HG03280 (cell line): ENCODE data around the gene SOHLH1.

Experiments
- ATAC-seq: cut with Tn5 transposase; IDR thresholded peaks from one replicate; pipeline ENCODE4 v1.9.1; 2021; ENCODE audit warnings: mild to moderate bottlenecking, moderate library complexity; ENCODE audit not compliant: unreplicated experiment

The SOHLH1 gene

DNA sequence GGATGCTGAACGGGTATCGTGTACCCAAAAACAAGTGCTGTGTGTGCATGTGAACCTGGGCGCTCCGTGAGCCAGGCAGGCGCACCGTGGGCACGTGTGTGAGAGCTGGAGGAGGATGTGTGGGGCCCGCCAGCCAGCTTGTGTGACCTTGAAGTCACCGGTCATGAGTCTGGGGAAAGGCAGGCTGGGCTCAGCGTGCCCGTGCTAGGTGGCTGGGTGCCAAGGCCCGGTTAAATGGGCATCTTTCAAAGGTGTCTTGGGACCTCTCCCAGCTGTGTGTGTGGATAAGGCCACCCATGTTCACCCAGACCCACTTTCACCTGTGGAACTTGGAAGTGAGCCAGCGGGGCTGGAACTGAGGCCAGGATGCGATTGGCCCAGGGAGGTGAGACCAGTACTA is 6.1 kb upstream of the SOHLH1 start:
- no peak for ATAC-seq

DNA sequence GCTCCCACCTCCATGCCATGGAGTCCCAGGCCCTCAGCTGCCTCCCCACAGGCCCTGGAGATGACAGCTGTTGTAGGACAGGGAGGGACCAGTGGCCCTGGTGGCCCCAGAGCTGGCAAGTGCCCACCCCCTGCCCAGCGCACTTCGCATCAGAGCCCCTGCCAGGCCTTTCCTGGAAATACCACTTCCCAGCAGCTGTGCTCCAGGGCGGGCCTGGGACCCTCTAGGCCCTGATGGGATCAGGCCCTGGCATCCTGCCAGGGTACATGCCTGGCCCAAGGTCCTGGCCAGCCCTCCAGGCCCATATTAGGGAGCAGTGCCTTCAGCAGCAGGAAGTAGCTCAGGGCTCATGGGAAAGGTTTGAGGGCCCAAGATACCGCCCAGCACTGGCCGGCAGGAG is 5.2 kb upstream of the SOHLH1 start:
- no peak for ATAC-seq

DNA sequence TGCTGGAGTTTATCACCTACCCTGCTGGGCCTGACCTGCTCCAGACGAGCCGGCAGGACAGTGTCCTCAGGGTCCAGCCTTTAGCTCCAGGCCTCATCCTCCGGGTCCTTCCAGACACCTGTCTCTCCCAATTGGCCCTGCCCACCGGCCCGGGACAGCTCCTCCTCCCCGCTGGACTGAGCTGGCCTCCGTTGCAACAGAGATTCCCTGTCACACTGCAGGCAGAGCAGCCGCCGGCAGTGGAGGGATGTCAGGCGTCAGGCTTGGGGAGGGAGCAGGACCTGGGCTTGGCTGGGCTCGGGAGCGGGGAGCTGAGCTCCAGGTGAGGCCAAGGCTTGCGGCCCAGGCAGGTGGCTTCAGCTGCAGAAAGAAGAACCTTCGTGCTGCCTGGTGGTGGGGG is 4.4 kb upstream of the SOHLH1 start:
- ATAC-seq: no peak

DNA sequence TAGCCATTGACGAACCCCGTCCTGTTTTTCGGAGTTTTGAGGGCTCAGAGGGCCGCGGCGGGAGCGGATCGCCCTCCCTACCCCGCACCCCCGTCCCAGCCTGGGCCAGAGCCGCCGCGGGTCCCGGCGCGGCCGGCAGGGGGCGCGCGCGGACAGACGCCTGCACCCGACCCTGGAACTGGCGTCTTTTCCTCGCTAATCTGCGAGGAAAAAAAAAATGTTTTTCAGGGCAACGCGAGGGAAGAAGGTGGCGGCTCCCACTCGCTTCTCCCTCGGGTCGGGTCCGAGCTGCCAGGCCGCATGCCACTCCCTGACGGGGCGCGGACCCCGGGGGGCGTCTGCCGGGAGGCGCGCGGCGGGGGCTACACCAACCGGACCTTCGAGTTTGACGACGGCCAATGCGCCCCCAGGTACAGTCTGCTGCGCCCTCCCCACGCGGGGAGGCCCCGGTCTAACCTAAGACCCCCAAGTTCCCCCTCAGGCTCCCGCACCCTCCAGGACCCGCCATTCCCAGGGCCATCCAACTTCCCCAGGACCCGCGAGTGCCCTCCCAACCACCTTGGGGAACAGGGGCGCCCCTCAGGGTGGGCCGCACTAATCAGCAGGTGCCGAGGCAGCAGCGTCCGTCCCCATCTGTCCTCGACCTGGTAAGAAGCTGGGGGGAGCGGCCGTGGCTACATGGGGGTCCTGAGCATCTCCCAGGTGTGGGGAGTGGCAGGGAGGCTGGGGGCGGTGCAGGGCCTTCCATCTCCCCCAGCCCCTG is 2.9 kb upstream of the SOHLH1 start, which contains the start of gene KCNT1:
Gene KCNT1 (plus strand): TSS at position 227 of the 763 bp plus-strand sequence. CDS start 74 bp downstream, at position 301.
- no peak for ATAC-seq

DNA sequence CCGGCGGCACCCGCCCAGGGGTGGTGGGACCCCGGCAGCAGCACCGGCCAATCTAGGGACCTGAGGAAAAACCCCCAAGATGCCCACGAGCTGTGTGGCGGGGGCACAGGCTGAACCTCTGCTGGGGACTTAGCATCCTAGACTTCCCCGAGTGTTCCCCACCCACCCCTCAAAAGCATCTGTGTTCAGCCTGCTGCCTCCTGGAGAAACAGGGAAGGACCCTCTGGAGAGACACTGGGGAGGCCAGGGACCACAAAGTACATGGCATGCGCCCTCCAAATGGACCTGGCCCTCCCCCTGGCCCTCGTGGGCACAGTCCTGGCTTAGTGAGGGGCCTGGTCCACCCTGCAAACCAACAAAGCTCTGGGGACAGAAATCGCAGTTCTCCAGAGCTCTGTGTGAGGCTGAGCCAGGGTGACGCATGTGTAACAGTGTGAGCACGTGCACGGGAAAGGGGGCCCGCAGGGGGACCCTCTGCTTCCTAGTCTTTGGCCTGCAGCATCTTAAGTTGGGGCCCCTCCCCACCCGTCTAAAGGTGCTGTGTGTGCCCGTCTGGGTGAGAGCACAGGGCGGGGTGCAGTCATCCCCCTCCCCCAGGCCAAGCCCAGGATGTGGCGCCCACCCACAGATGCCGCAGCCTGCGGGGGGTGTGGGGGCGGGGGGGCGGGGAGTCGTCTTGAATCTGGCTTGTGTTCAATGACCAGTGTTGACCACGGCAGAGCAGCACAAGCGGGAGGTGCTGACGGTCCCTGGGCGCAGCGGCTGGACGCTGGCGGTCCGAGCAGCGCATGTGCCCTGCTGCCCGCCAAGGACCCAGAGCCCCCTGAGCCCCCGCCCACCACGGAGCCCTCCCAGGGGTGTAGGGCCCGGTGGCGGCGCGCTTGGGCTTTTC is 2.0 kb upstream of the SOHLH1 start:
- no peak for ATAC-seq

DNA sequence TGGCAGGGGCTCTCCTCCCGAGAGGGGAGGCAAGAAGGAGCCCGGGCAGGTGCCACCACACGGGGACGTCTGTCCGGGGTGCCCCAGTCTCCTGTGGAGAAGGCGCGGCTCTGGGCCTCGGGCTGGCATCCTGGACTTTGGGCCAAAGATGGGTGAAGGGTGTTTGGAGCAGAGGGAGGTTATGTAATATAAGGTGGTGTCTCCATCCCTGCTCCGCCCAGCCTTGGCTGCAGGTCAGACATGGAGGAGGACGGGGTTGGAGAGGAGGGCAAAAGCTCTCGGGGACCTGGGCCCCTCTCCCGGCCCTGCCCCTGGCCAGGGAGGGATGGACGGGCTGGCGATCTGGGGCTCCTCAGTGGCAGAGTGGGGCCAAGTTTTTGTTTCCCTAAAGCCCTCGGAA is 1.2 kb upstream of the SOHLH1 start:
- no peak for ATAC-seq

DNA sequence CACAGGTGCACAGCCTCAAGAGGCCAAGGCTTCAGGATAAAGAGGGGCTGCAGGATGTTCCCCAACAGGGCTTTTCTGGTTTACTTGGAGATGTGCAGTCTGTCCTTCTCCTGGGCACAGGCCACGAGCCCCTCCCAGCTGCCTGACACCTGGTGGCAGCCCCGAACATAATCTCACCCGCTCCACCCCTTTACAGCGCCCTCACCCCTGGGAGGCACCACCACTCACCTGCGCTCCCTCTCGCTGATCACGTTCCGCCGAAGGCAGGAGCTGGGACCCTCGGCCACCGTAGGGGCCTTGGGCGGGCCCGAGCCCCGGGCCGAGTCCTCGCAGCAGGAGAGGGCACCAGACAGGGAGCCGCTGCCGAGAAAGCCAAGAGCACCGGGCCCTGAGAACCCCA is 514 bp downstream of the SOHLH1 start:
- no peak for ATAC-seq

DNA sequence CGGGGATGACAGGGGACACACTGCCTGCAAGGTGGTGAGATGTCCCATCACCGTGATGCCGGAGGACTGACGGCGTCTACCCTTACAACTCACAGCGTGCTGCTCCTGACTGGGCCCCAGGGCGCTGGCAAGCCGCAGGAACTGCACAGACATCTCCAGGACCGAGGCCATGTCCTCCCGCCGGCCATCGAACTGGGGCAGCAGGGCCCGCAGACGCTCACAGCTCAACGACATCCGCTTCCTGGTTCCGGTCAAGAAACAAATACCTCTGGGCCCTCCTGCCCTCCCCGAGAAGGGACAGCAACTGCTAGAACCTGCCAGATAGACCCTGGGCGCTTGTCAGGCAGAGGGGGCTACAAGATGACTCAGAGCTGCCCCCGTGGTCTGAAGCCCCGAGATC is 1.0 kb downstream of the SOHLH1 start:
- no peak for ATAC-seq

DNA sequence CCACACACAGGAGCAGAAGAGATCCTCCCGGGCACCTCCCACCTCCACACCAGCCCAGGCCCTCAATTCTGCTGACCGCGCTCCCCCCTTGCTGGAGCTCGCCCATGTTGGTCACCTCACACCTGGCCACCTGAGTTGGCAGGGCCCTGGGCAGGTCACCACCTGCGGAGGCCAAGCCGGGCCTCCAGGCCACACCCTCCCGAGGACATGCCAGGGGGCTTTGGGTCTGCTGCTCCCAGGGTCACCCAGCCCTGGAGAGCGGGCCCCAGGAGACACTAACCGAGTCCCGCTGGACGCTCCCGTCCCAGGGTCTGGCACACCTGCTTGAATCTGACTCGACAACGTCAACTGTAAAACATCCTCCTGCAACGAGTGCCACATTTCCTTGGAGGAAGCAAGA is 2.1 kb downstream of the SOHLH1 start:
- ATAC-seq: no peak

DNA sequence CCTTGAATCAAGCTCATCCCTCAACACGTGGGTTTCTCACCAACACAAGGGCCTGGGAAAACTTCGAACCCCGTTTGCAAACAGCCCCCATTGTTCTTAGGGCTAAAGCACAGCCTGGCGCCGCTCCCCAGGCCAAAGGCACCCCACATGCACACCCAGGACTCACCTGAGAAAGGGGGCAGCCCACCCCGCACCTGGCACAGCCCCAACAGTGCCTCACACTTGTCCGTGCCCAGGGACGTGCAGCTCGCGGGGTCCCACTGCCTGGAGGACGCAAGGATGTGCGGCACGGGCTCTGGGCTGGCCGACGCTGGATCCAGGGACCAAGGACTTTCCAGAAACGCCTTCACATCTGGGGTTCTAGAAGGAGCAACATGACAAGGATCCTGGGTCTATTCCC is 2.8 kb downstream of the SOHLH1 start:
- ATAC-seq: no peak

DNA sequence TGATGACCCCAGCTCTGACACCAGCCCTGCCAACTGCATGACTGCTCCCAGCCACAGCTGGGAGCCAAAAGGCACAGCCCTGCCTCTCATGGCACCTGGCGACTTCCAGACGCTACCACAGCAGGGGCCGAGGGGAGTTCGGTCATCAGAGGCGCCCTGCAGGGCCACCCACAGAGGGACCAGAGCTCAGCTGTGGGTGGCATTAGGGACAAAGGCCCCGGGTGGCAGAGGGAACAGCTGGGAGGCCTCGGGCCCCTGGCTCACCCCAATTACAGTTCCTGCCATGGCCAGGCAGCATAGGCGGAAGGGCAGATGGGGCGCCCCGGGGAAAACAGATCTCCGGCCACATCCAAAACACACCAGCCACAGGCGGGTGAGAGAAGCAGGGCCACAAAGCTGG is 3.6 kb downstream of the SOHLH1 start:
- no peak for ATAC-seq

DNA sequence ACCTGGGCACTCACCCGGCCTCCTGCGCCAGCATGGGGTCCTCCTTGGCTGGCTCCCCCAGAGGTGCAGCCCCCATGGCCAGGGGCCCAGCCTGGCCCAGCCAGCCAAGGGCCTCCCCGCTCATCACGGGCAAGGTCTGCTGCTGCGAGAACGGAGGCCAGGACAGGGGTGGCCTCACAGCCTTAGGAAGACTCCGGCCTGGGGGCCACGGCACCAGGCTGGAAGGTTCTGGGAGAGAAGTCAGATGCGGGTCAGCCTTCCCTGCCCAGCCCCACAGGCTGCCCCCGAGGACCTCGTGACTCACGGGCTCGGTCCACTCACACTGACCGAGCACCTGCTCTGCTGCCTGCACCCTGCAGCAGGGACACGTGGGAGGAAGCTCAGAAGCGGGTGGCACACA is 4.2 kb downstream of the SOHLH1 start:
- ATAC-seq: no peak

DNA sequence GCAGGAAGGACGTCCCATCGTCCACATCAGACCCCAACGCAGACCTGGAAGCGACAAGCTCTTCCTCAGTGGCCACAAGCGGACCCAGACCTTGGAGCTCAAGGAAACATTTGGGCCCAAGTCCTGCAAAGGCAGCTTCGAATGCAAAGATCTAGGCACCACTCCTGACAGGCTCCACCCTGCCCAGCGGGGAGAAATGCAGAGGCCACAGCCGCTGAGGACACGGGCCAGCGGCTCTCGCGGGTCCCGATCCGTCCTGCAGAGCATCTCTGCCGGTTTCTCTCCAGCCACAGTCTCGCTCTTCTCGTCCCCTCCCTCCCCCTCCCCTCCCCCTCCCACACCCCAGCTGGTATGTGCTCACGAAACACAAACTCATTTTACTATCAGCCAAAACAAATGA is 4.9 kb downstream of the SOHLH1 start:
- ATAC-seq: no peak

DNA sequence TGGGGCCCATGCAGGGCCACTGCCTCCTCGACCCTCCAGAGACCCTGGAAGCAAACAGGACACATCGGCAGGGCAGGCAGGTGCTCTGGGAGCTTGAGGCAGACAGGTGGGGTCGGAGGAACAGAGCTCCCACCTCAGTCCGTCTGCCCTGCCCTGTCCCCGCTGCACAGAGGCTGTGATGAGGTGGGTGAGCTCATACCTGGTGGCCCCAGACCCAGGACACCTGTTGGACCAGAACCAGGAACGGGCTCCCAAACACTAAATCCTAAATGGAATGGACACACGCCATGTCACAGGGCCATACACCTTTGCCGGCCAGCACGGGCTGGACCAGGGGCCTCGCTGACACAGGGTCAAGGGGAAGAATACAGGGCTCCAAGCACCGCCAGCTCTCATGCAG is 5.5 kb downstream of the SOHLH1 start:
- no peak for ATAC-seq

DNA sequence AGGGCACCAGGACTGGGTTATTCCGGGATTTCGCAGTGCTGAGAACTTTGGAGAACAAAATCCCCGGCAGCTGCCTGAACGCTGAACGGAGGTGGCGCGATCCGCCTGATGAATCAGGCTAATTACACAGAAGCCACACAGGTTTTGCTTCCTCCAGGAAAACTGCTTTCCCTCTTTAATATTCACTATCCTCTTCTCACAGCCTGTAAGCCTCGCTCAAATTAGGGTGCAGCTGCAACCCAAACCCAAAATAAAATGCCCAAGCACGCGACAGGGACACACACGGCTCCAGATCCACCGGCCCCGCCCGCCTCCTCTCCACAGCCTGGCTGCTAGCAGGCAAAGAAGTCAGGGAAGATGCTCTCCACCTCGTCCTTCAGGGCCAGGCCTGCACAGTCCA is 6.0 kb downstream of the SOHLH1 start:
- no peak for ATAC-seq

DNA sequence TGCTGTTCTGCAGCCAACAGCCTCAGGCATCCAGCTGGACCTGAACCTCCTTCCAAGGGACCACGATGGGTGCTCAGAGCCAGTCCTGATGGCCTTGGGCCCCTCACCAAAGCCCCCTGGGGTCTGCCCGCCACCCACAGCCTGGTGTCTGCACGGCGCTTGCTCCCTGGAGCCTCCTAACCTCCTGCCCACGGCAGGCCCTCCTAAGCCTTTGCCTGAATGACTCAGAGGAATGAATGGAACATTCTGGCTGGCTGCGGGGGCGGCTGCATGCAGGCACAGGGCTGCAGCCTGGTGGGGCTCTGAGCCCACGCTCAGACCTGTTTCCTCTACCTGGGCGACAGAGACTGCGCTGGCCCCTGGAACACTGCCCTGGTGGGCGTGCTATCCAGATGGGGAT is 6.9 kb downstream of the SOHLH1 start:
- no peak for ATAC-seq

DNA sequence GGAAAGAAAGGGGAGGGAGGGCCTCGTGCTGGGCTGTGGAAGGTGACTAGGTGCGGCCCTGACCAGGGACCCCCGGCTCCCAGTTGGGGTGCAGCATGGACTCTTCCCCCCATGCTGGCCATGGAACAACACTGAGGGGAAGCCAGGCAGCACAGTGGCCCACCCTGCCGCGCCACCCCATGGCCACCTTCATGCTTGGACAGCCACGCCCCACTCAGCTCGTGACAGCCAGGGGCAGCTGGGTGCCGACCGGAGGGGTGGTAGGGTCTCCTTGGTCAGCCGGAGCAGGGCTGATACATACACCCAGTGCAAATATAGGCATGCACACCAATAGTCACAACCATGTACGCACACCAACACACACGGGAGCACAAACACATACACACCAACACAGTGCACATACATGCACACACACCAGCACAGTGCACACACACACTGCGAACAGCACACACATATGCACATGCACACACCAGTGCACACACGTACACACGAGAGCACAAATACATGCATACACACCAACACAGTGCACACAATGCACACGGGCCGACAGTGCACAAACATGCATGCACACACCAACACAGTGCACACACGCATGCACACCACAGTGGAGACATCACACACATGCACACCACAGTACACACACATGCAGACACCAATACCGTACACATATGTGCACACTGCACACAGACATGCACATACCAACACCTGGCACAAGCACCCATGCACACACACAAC is 8.3 kb downstream of the SOHLH1 start:
- ATAC-seq: no peak

DNA sequence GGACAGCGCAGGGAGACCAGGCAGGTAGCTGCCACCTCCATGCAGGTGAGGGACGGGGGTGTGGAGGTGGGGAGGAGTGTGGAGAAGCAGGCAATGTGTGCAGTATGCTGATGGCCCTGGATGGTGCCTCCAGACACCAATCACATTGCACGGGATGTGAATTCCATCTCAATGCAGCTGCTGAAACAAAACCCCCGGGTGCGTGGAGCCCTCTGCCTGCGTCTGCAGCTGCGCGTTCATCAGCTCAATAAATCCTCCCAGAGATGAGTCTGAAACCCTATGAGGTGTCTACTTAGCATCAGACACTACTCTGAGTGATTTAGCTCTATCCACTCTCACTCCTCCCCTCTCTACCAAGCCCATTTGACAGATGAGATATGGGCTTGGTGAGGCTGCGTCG is 10.3 kb downstream of the SOHLH1 start:
- ATAC-seq: no peak

DNA sequence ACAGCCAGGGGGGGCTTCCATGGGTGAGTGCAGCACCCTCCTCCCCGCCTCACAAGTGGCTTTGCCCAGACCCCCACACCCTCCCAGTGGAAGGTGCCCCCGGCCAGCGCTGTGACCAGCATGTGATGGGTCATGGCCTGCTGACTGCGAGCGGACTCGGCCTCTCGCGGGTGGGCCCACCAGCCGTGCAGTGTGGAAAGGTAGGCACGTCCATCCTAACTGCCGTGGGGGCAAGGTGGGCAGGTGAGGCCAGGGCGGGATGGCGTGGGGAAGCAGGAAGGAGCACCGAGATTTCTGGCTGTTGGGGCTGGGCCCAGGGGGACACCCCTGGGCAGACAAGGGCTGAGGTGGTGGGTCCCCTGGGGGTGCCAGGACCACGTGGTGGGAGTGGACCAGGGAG is 12.1 kb downstream of the SOHLH1 start:
- no peak for ATAC-seq

DNA sequence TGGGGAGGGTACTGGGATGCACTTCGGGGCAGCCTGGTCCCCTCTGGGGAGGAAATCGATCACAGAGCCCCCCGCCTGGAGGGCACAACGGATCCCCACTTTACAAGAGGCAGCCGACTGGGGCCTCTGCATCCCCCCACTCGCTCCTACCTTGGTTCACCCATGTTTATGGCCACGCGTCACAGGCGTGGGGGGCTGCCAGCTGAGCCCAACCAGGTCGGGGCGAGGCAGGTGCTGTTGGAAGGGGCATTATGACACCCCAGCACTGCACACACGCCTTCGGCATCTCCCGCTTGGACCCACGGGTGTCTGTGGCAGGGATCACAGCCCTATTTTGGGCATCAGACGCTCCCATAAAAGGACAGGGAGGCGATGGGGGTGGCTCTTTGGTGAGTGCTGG is 14.6 kb downstream of the SOHLH1 start:
- ATAC-seq: no peak

DNA sequence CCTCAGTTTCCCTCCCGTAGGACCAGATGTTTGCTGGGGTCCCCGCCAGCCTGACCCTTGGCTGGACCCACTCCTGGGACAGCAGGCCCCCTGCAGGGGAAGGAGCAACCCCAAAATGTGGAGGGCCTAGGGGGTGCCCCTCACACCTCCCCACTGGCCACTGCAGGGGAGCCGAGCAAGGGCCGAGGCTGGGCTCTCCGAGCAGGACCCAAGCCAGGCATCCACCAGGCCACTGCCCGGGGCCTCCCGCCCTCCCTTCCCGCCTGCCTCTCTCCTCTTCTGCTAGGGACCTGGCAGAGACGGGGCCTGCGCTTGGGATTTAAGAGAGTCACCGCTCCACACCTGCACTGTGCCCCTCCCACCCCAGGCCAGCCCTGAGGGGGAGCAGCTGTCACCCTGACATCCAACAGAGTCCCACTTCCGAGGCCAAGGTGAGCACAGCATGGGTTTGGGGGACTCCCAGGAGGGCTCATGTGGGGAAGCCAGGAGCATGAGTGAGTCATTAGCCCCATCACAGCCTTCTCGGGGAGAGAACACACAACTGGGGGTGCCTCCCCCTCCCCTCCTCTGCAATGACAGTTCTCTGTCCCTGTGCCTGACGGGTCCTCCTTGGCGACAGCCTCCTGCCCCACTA is 15.8 kb downstream of the SOHLH1 start:
- ATAC-seq: no peak
